H1 (cell line): Measurements from ENCODE around the gene NR1H3. TPM values are rescaled to one million over a fixed set of nuclear protein-coding genes. Genes with fewer than 3 reads are reported as not detected.

Experiments used
- CTCF ChIA-PET: fragments of 300-600 bp; sonication (Branson Sonifier 250); formaldehyde crosslinking; loops from one replicate; lab custom pipeline; 2021; ENCODE audit not compliant: partially characterized antibody; lab: Charles Lee
- POLR2A ChIA-PET: fragments of 300-600 bp; sonication (Branson Sonifier 250); formaldehyde crosslinking; loops from one replicate; lab custom pipeline; 2021; ENCODE audit warnings: inconsistent platforms; ENCODE audit not compliant: partially characterized antibody; lab: Charles Lee
- DNase-seq, 2 experiments: peaks; one replicate each; pipeline versions ENCODE4 v3.0.0 to v3.0.0-alpha.2; 2010 to 2022; ENCODE audit warnings: low spot score in 2 of 2, low read depth in 1 of 2, mixed read lengths in 1 of 2
- FAIRE-seq: peaks from 2 replicates; lab custom pipeline; 2011; peaks lifted over from hg19 to GRCh38; lab: Jason Lieb, UNC
- H2AFZ ChIP-seq: 2 replicates; pipeline ENCODE4 v1.8.1; 2012; ENCODE audit warnings: low read length, inconsistent platforms
- H2AK5ac ChIP-seq: 2 replicates; pipeline ENCODE4 v1.6.1; 2013; ENCODE audit warnings: low read depth, low read length
- H2BK120ac ChIP-seq: replicated peaks from 2 replicates; pipeline ENCODE3; 2013; ENCODE audit warnings: low read depth, low read length, inconsistent platforms
- H2BK12ac ChIP-seq: 2 replicates; pipeline ENCODE4 v1.6.1; 2013; ENCODE audit warnings: low read depth, low read length
- H2BK15ac ChIP-seq: 2 replicates; pipeline ENCODE4 v1.6.1; 2013; ENCODE audit warnings: low read length
- H2BK20ac ChIP-seq: 2 replicates; pipeline ENCODE4 v1.6.1; 2013; ENCODE audit warnings: low read length
- H2BK5ac ChIP-seq: 2 replicates; pipeline ENCODE4 v1.6.1; 2013; ENCODE audit warnings: low read depth, low read length
- H3K14ac ChIP-seq: 2 replicates; pipeline ENCODE4 v1.6.1; 2013; ENCODE audit warnings: inconsistent platforms; ENCODE audit not compliant: insufficient read length
- H3K18ac ChIP-seq: 2 replicates; pipeline ENCODE4 v1.6.1; 2013; ENCODE audit warnings: low read length; ENCODE audit errors: extremely low read depth
- H3K23ac ChIP-seq: 2 replicates; pipeline ENCODE4 v1.6.1; 2013; ENCODE audit warnings: inconsistent platforms; ENCODE audit not compliant: insufficient read length
- H3K23me2 ChIP-seq: 2 replicates; pipeline ENCODE4 v1.6.1; 2013; ENCODE audit warnings: low read depth, low read length
- H3K27ac ChIP-seq: 2 replicates; pipeline ENCODE4 v1.6.1; 2011; ENCODE audit warnings: low read depth, low read length, inconsistent platforms
- H3K27me3 ChIP-seq, 4 experiments: replicated peaks in 1 of 4; 1 replicate in 1 of 4; 2 replicates in 3 of 4; pipeline versions ENCODE4 v1.6.1 to v1.8.1; 2011 to 2013; ENCODE audit warnings: low read length in 3 of 4, mild to moderate bottlenecking in 3 of 4, inconsistent platforms in 2 of 4, mixed read lengths in 2 of 4, moderate library complexity in 1 of 4; ENCODE audit not compliant: control insufficient read depth in 3 of 4, insufficient read depth in 3 of 4; ENCODE audit errors: extremely low read depth in 1 of 4
- H3K36me3 ChIP-seq, 4 experiments: 2 replicates each; pipeline versions ENCODE4 v1.6.1 to v1.8.1; 2011 to 2013; ENCODE audit warnings: mild to moderate bottlenecking in 4 of 4, low read length in 3 of 4, moderate library complexity in 2 of 4, control low read depth in 1 of 4, inconsistent platforms in 1 of 4; ENCODE audit not compliant: insufficient read depth in 4 of 4, control insufficient read depth in 2 of 4
- H3K4ac ChIP-seq: replicated peaks from 2 replicates; pipeline ENCODE3; 2013; ENCODE audit warnings: low read length, low read depth, mixed read lengths, inconsistent platforms; ENCODE audit not compliant: insufficient read length
- H3K4me1 ChIP-seq, 4 experiments: replicated peaks in 1 of 4; 1 replicate in 1 of 4; 2 replicates in 3 of 4; pipeline versions ENCODE4 v1.6.1 to v1.8.1; 2011 to 2013; ENCODE audit warnings: low read length in 3 of 4, inconsistent platforms in 2 of 4, mixed read lengths in 1 of 4; ENCODE audit not compliant: insufficient read depth in 4 of 4, control insufficient read depth in 3 of 4
- H3K4me2 ChIP-seq, 2 experiments: 2 replicates each; pipeline versions ENCODE4 v1.6.1 to v1.8.1; 2011 to 2013; ENCODE audit warnings: low read depth in 2 of 2, low read length in 2 of 2, control low read depth in 1 of 2, inconsistent platforms in 1 of 2, mild to moderate bottlenecking in 1 of 2; ENCODE audit not compliant: insufficient read depth in 1 of 2
- H3K4me3 ChIP-seq, 4 experiments: fragments of 200-600, 300-600 bp in 1 of 4; sonication (generic), shearing (Covaris generic), sonication (Bioruptor Twin) in 1 of 4; 2 replicates each; pipeline versions ENCODE4 v1.5.1 to v1.8.1; 2011 to 2016; ENCODE audit warnings: low read length in 4 of 4, low read depth in 3 of 4, control low read depth in 2 of 4, inconsistent platforms in 2 of 4, mild to moderate bottlenecking in 2 of 4, mixed read lengths in 1 of 4, moderate library complexity in 1 of 4; ENCODE audit not compliant: insufficient read depth in 2 of 4; ENCODE audit errors: extremely low read depth in 1 of 4
- H3K56ac ChIP-seq: replicated peaks from 2 replicates; pipeline ENCODE3; 2013; ENCODE audit warnings: low read depth, mild to moderate bottlenecking, mixed read lengths, low read length, inconsistent platforms; ENCODE audit not compliant: insufficient read length
- H3K79me1 ChIP-seq: 2 replicates; pipeline ENCODE4 v1.6.1; 2013; ENCODE audit warnings: low read depth, low read length, control low read depth
- H3K79me2 ChIP-seq, 2 experiments: 2 replicates each; pipeline versions ENCODE4 v1.6.1 to v1.8.1; 2012 to 2013; ENCODE audit warnings: low read length in 2 of 2, mild to moderate bottlenecking in 2 of 2, inconsistent platforms in 1 of 2; ENCODE audit not compliant: insufficient read depth in 2 of 2, control insufficient read depth in 1 of 2
- H3K9ac ChIP-seq, 4 experiments: replicated peaks in 1 of 4; 1 replicate in 1 of 4; 2 replicates in 3 of 4; pipeline versions ENCODE4 v1.6.1 to v1.8.1; 2011 to 2013; ENCODE audit warnings: low read depth in 3 of 4, low read length in 3 of 4, control low read depth in 2 of 4, mild to moderate bottlenecking in 2 of 4, moderate library complexity in 2 of 4, inconsistent platforms in 1 of 4; ENCODE audit errors: extremely low read depth in 1 of 4
- H3K9me3 ChIP-seq, 2 experiments: 2 replicates each; pipeline versions ENCODE4 v1.6.1 to v1.8.1; 2012 to 2013; ENCODE audit warnings: mild to moderate bottlenecking in 2 of 2, moderate library complexity in 2 of 2, control low read depth in 1 of 2, inconsistent platforms in 1 of 2, low read depth in 1 of 2, low read length in 1 of 2, mixed read lengths in 1 of 2; ENCODE audit not compliant: insufficient read depth in 2 of 2
- H4K20me1 ChIP-seq, 2 experiments: replicated peaks in 1 of 2; 2 replicates each; pipeline versions ENCODE3 to v1.8.1; 2011 to 2013; ENCODE audit warnings: inconsistent platforms in 2 of 2, low read length in 2 of 2, mild to moderate bottlenecking in 1 of 2; ENCODE audit not compliant: insufficient read depth in 2 of 2, control insufficient read depth in 1 of 2
- H4K5ac ChIP-seq: 2 replicates; pipeline ENCODE4 v1.6.1; 2013; ENCODE audit warnings: low read length, low read depth, mixed read lengths, inconsistent platforms; ENCODE audit not compliant: insufficient read length
- H4K8ac ChIP-seq: 2 replicates; pipeline ENCODE4 v1.8.0; 2013; ENCODE audit warnings: mild to moderate bottlenecking, moderate library complexity, low read length, inconsistent platforms; ENCODE audit not compliant: insufficient read depth; ENCODE audit errors: extremely low read depth
- H4K91ac ChIP-seq: replicated peaks from 2 replicates; pipeline ENCODE3; 2013; ENCODE audit warnings: low read length, mixed read lengths, inconsistent platforms; ENCODE audit not compliant: insufficient read length
- CHD1 ChIP-seq: IDR thresholded peaks from 2 replicates; pipeline ENCODE4 v1.6.1; 2012; ENCODE audit warnings: low read depth, low read length, improper control_type of control experiment
- CHD2 ChIP-seq: IDR thresholded peaks from 2 replicates; pipeline ENCODE4 v1.6.1; 2012; ENCODE audit warnings: low read length, improper control_type of control experiment
- CREB1 ChIP-seq: IDR thresholded peaks from 2 replicates; pipeline ENCODE4 v1.6.1; 2012; ENCODE audit warnings: inconsistent platforms
- GABPA ChIP-seq: IDR thresholded peaks from 2 replicates; pipeline ENCODE4 v1.6.1; 2011; ENCODE audit warnings: mild to moderate bottlenecking, low read length, moderate library complexity, borderline replicate concordance; ENCODE audit not compliant: insufficient read depth
- POLR2AphosphoS5 ChIP-seq: IDR thresholded peaks from 2 replicates; pipeline ENCODE4 v1.6.1; 2011; ENCODE audit warnings: low read depth, low read length
- RAD21 ChIP-seq, 2 experiments: IDR thresholded peaks in 1 of 2; conservative IDR thresholded peaks in 1 of 2; 2 replicates each; pipeline ENCODE4 v1.6.1; 2011; ENCODE audit warnings: low read depth in 2 of 2, low read length in 2 of 2, improper control_type of control experiment in 1 of 2, inconsistent platforms in 1 of 2, mild to moderate bottlenecking in 1 of 2, moderate library complexity in 1 of 2
- SP4 ChIP-seq: IDR thresholded peaks from 2 replicates; pipeline ENCODE4 v1.6.1; 2012; ENCODE audit warnings: low read length, inconsistent platforms
- TCF12 ChIP-seq: IDR thresholded peaks from 2 replicates; pipeline ENCODE4 v1.6.1; 2011; ENCODE audit warnings: low read depth, mild to moderate bottlenecking, low read length
- WGBS, 2 experiments: shearing (Covaris generic) in 1 of 2; methylation state at CpG; one replicate each; pipeline versions ENCODE4 v1.1.6 to v1.1.7; 2013 to 2015; ENCODE audit warnings: low lambda C conversion rate in 2 of 2, mixed read lengths in 2 of 2, inconsistent platforms in 1 of 2, low coverage in 1 of 2, missing lambda C conversion rate in 1 of 2; ENCODE audit not compliant: insufficient replicate concordance in 2 of 2, insufficient coverage in 1 of 2, insufficient read length in 1 of 2; ENCODE audit errors: extremely low coverage in 1 of 2, missing lambda C conversion rate in 1 of 2; 5-methylcytosine and 5-hydroxymethylcytosine counted together
- polyA plus RNA-seq, 7 experiments: library from polyadenylated mRNA; depleted of rRNA in 3 of 7; stranded (reverse) in 5 of 7; unstranded in 2 of 7; fragments of >200 nt in 5 of 7; fragments of 200-250 nt in 2 of 7; gene quantifications; 1 replicate in 5 of 7; 2 replicates in 1 of 7; 4 replicates in 1 of 7; pipeline versions ENCODE4 v1.2.1 to v1.2.3, GENCODE V29; 2011 to 2013; ENCODE audit warnings: missing spikeins in 2 of 7, mixed read lengths in 2 of 7
- total RNA-seq: library from RNA; stranded (reverse); fragmentation: NEBNext Ultra II Directional; extraction: Animal tissue kit (Norgen Biotek cat#: 25700); gene quantifications from 2 replicates; pipeline ENCODE4 v1.2.1, GENCODE V29; 2021
- TF ChIP-seq, protein P1 (sequence below), 3 experiments: IDR thresholded peaks; 1 replicate in 2 of 3; 2 replicates in 1 of 3; pipeline versions ENCODE4 v1.5.1 to v1.6.1; 2011; ENCODE audit warnings: low read length in 3 of 3, mild to moderate bottlenecking in 3 of 3, inconsistent platforms in 2 of 3, low read depth in 1 of 3, moderate library complexity in 1 of 3; ENCODE audit not compliant: insufficient read depth in 1 of 3; ENCODE audit errors: control extremely low read depth in 1 of 3
- TF ChIP-seq, protein P2 (sequence below): IDR thresholded peaks from 2 replicates; pipeline ENCODE4 v1.6.1; 2011; ENCODE audit warnings: low read length, improper control_type of control experiment

Gene NR1H3
- total and polyA plus RNA-seq, 2 of the 8 experiments (the other 6 are each of a cell fraction or from before 2014, with no cell fraction given), result 19.9 to 42.1 TPM

DNA sequence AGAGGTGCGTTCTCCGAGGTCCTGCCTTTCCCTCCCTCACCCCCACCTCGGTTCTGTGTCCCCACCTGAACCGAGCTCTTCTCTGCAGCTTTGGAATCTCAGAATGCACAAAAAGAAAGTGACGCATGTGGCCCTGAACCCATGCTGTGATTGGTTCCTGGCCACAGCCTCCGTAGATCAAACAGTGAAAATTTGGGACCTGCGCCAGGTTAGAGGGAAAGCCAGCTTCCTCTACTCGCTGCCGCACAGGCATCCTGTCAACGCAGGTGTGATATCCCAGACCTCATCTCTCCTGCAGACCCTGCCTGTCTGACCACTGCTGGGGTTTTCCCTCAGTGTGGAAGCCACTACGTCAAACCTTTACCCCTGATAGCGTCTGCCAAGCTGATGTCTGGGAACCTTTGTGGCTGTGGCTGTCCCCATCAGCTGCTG lies 23.1 kb upstream of the NR1H3 start:
- H3K9ac ChIP-seq, result no peak overlapping the region
- H4K91ac ChIP-seq, result no peak overlapping the region
- H2AFZ ChIP-seq, result no peak overlapping the region
- ChIA-PET CTCF (interaction anchor here (0.5 to 11.4 kb wide), 19 partner anchors 10 to 125 kb away, joined by 3 to 107 read pairs (median 5); partner anchors contain the start of genes ACP2, ARFGAP2, DDB2 and MYBPC3), POLR2A (interaction anchor here (0.8 to 11.9 kb wide), 12 partner anchors 11 to 186 kb away, joined by 3 to 138 read pairs (median 5); partner anchors contain the start of genes ACP2, DDB2 and NR1H3)
- no peak overlapping the region for H2BK15ac ChIP-seq
- H3K79me1 ChIP-seq, result no peaks in the 10 kb centered on the region; the same call in 1 of the 2 replicates
- no peaks in the 10 kb centered on the region for H3K23me2 ChIP-seq
- H4K8ac ChIP-seq, result no peak overlapping the region
- FAIRE-seq, result no peak
- no peak overlapping the region for H2BK20ac ChIP-seq
- H3K4me3 ChIP-seq, result no peak overlapping the region
- 89% methylated on average over 12 of the region's 12 CpGs; no CpG with 5 or more reads in 1 of the 2 experiments for WGBS, 2 experiments
- no peak overlapping the region for H3K14ac ChIP-seq
- 0 out of 7 replicates have a peak, but pooled peaks cover 0 to 2% (median 0%) of the 10 kb centered on the region in 4 experiments for H3K4me1 ChIP-seq
- H3K36me3 ChIP-seq, result peaks cover 15 to 41% (median 35%) of the 10 kb centered on the region in 4 experiments
- H3K9me3 ChIP-seq, result no peaks in the 10 kb centered on the region
- H2BK5ac ChIP-seq, result no peak overlapping the region; the same call in 1 of the 2 replicates
- no peak for DNase-seq
- H4K5ac ChIP-seq, result no peak overlapping the region
- no peak overlapping the region for H3K4ac ChIP-seq
- H3K27ac ChIP-seq, result no peak overlapping the region
- no peak overlapping the region for H2AK5ac ChIP-seq
- H3K79me2 ChIP-seq, result no peaks in the 10 kb centered on the region
- no peak overlapping the region for H3K4me2 ChIP-seq
- H3K23ac ChIP-seq, result no peak overlapping the region
- no peak overlapping the region for H2BK12ac ChIP-seq
- no peaks in the 10 kb centered on the region for H3K27me3 ChIP-seq
- H3K56ac ChIP-seq, result no peak overlapping the region
- no peak overlapping the region for H2BK120ac ChIP-seq
- H3K18ac ChIP-seq, result no peak overlapping the region
- H4K20me1 ChIP-seq, result peaks cover 0 to 5% of the 10 kb centered on the region in 2 experiments
- TF ChIP-seq POLR2AphosphoS5, result no peak; the same call in 1 of the 2 replicates
- no peak for TF ChIP-seq CREB1
- TF ChIP-seq CHD2, result no peak
- TF ChIP-seq CHD1, result no peak
- TF ChIP-seq RAD21 (IDR thresholded peaks at IDR 0.05 in 1 of 2, conservative IDR thresholded peaks at IDR 0.05 in 1 of 2; ENCODE audit: low read depth in 2 of 2, low read length in 2 of 2), result no peak
- TF ChIP-seq SP4, result no peak
- TF ChIP-seq, protein P1, sequence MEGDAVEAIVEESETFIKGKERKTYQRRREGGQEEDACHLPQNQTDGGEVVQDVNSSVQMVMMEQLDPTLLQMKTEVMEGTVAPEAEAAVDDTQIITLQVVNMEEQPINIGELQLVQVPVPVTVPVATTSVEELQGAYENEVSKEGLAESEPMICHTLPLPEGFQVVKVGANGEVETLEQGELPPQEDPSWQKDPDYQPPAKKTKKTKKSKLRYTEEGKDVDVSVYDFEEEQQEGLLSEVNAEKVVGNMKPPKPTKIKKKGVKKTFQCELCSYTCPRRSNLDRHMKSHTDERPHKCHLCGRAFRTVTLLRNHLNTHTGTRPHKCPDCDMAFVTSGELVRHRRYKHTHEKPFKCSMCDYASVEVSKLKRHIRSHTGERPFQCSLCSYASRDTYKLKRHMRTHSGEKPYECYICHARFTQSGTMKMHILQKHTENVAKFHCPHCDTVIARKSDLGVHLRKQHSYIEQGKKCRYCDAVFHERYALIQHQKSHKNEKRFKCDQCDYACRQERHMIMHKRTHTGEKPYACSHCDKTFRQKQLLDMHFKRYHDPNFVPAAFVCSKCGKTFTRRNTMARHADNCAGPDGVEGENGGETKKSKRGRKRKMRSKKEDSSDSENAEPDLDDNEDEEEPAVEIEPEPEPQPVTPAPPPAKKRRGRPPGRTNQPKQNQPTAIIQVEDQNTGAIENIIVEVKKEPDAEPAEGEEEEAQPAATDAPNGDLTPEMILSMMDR (IDR thresholded peaks at IDR 0.05; ENCODE audit: control extremely low read depth in 1 of 3, insufficient read depth in 1 of 3, low read depth in 1 of 3, low read length in 3 of 3), result no peak
- TF ChIP-seq, protein P2, sequence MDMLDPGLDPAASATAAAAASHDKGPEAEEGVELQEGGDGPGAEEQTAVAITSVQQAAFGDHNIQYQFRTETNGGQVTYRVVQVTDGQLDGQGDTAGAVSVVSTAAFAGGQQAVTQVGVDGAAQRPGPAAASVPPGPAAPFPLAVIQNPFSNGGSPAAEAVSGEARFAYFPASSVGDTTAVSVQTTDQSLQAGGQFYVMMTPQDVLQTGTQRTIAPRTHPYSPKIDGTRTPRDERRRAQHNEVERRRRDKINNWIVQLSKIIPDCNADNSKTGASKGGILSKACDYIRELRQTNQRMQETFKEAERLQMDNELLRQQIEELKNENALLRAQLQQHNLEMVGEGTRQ, result no peak
- no peak for TF ChIP-seq GABPA
- no peak for TF ChIP-seq TCF12
